ENCODE measurements around the gene NKX1-1. TPM values are rescaled to one million over a fixed set of nuclear protein-coding genes. Genes with fewer than 3 reads are reported as not detected.

NKX1-1 gene
- polyA plus RNA-seq (2013) = not detected in 2 replicates

DNA sequence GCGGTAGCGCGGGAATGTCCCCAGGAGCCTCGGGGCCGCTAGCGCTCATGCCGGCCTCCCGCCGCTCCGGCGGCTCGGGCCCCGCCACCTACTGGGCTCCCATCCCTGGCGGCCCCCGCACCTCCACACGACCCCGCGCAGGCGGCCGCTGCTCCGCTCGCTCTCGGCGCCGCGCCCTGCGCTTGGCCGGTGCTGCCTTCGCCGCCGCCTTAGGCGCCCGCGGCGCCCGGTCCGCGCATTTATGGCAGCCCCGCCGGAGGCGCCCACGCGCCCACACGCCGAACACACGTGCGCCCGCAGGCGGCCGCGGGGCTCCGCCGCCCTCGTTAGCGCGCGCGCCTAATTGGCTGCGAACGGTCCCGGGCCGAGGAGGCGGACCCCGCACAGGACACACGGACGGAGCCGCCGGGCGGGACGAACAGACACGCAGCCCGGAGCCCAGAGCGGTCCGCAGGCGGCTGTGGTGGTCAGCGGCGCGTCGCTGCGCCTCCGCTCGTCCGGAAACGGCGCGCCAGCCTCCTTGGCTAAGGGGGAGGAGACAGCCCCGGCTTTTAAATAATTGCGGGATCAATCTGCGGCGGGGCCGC lies at the start of gene NKX1-1:
Gene NKX1-1 (minus strand): TSS at position 49 of the 587 bp plus-strand sequence. CDS start 0 bp downstream, at position 49.
- no peak within 1 kb of the TSS for H3K4me3 ChIP-seq (ENCODE audit: low read depth, low read length)
- H2AK5ac ChIP-seq (ENCODE audit: low read length) = no peak within 1 kb of the TSS
- H3K27me3 ChIP-seq (ENCODE audit: insufficient read depth, low read length) = peaks cover 81% of the 10 kb centered on the region
- H3K4me2 ChIP-seq (ENCODE audit: low read length) = no peak within 1 kb of the TSS
- H4K91ac ChIP-seq (ENCODE audit: low read depth, low read length) = no peak within 1 kb of the TSS
- no peaks in the 10 kb centered on the region for H3K79me2 ChIP-seq (ENCODE audit: control insufficient read depth, insufficient read depth, low read length, poor library complexity)
- H3K9me3 ChIP-seq (ENCODE audit: insufficient read depth, low read depth, low read length) = peaks cover 38% of the 10 kb centered on the region
- no peak within 1 kb of the TSS for H3K9ac ChIP-seq (ENCODE audit: low read length)
- no peaks in the 10 kb centered on the region for H3K4me1 ChIP-seq (ENCODE audit: control insufficient read depth in 1 of 2, insufficient read depth in 2 of 2, low read length in 2 of 2)
- H3K79me1 ChIP-seq (ENCODE audit: low read length) = no peaks in the 10 kb centered on the region
- no peak within 1 kb of the TSS for H3K14ac ChIP-seq (ENCODE audit: low read length)
- H3K18ac ChIP-seq (ENCODE audit: low read length) = no peak within 1 kb of the TSS
- H3K36me3 ChIP-seq (ENCODE audit: control insufficient read depth in 1 of 2, insufficient read depth in 2 of 2, low read length in 2 of 2) = no peaks in the 10 kb centered on the region
- H2BK5ac ChIP-seq (ENCODE audit: low read depth, low read length, poor library complexity) = no peak within 1 kb of the TSS
- H4K12ac ChIP-seq (ENCODE audit: low read depth, low read length) = no peak within 1 kb of the TSS
- no peak within 1 kb of the TSS for H3K4ac ChIP-seq (ENCODE audit: low read depth, low read length)
- DNase-seq = no peak
- H3K23ac ChIP-seq (ENCODE audit: low read length) = no peak within 1 kb of the TSS
- no peak within 1 kb of the TSS for H2AFZ ChIP-seq (ENCODE audit: insufficient read depth, low read length, poor library complexity)
- no peak within 1 kb of the TSS for H4K8ac ChIP-seq (ENCODE audit: low read depth, low read length)
- H2BK12ac ChIP-seq (ENCODE audit: low read length) = no peak within 1 kb of the TSS
- no peak within 1 kb of the TSS for H3K27ac ChIP-seq (ENCODE audit: low read depth, low read length)
- no peak within 1 kb of the TSS for H2BK120ac ChIP-seq (ENCODE audit: insufficient read depth, low read length, poor library complexity)
- WGBS (ENCODE audit: extremely low coverage, insufficient coverage, insufficient read length) = no CpG with 5 or more reads among the region's 91 CpGs

DNA sequence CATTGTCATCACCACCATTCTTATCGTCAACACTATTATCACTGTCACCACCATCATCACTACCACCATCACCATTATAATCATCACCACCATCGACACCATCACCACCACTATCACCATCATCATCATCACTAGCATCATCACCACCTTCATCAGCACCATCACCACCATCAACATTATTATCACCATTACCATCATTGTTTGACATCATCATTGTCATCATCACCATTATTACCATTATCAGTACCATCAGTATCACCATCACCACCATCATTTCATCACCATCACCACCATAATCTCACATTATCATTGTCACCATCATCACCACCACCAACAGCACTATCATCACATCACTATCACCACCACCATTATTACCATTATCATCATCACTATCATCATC lies 47.5 kb upstream of the NKX1-1 start:
- Histone ChIP-seq H4K91ac (ENCODE audit: low read depth, low read length) (no peak overlapping the region), H3K4me2 (ENCODE audit: low read length) (no peak overlapping the region), H3K27me3 (ENCODE audit: insufficient read depth, low read length) (peaks cover 2% of the 10 kb centered on the region), H3K27ac (ENCODE audit: low read depth, low read length) (no peak overlapping the region), H2AFZ (ENCODE audit: insufficient read depth, low read length, poor library complexity) (no peak overlapping the region), H3K4ac (ENCODE audit: low read depth, low read length) (no peak overlapping the region), H3K79me2 (ENCODE audit: control insufficient read depth, insufficient read depth, low read length, poor library complexity) (no peaks in the 10 kb centered on the region), H2BK12ac (ENCODE audit: low read length) (no peak overlapping the region), H4K8ac (ENCODE audit: low read depth, low read length) (no peak overlapping the region), H2BK120ac (ENCODE audit: insufficient read depth, low read length, poor library complexity) (no peak overlapping the region), H3K9me3 (ENCODE audit: insufficient read depth, low read depth, low read length) (peaks cover 19% of the 10 kb centered on the region), H3K4me1 (ENCODE audit: control insufficient read depth in 1 of 2, insufficient read depth in 2 of 2, low read length in 2 of 2) (no peaks in the 10 kb centered on the region), H3K9ac (ENCODE audit: low read length) (no peak overlapping the region), H3K79me1 (ENCODE audit: low read length) (no peaks in the 10 kb centered on the region), H2BK5ac (ENCODE audit: low read depth, low read length, poor library complexity) (no peak overlapping the region), H3K36me3 (ENCODE audit: control insufficient read depth in 1 of 2, insufficient read depth in 2 of 2, low read length in 2 of 2) (no peaks in the 10 kb centered on the region), H4K12ac (ENCODE audit: low read depth, low read length) (no peak overlapping the region), H2AK5ac (ENCODE audit: low read length) (no peak overlapping the region), H3K23ac (ENCODE audit: low read length) (no peak overlapping the region), H3K4me3 (ENCODE audit: low read depth, low read length) (no peak overlapping the region), H3K14ac (ENCODE audit: low read length) (no peak overlapping the region), H3K18ac (ENCODE audit: low read length) (no peak overlapping the region)
- no CpG with 5 or more reads among the region's 2 CpGs for WGBS (ENCODE audit: extremely low coverage, insufficient coverage, insufficient read length)
- no peak for DNase-seq

DNA sequence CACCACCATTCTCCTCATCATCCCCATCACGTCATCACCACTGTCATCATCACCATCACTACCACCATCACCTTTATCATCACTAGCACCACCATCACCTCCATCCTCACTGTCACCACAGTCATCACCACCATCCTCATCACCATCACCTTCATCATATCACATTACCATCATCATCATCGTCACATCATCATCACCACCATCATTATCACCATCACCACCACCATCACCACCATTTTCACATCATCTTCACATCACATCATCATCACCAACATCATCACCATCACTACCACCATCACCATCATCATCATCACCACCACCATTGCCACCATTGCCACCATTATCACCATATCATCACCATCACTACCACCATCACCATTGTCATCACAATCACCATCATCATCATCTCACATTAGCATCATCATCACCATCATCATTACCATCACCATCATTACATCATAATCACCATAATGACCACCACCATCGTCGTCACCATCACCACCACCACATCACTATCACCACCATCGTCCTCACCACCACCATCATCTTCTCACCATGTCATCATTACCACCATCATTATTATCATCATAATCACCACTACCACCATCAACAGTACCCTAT lies 46.3 kb upstream of the NKX1-1 start:
- H3K4me3 ChIP-seq (ENCODE audit: low read depth, low read length) = no peak overlapping the region
- no peak overlapping the region for H4K8ac ChIP-seq (ENCODE audit: low read depth, low read length)
- H3K23ac ChIP-seq (ENCODE audit: low read length) = no peak overlapping the region
- no peak overlapping the region for H3K4ac ChIP-seq (ENCODE audit: low read depth, low read length)
- H3K9ac ChIP-seq (ENCODE audit: low read length) = no peak overlapping the region
- no peak overlapping the region for H4K91ac ChIP-seq (ENCODE audit: low read depth, low read length)
- no peaks in the 10 kb centered on the region for H3K4me1 ChIP-seq (ENCODE audit: control insufficient read depth in 1 of 2, insufficient read depth in 2 of 2, low read length in 2 of 2)
- no peak overlapping the region for H2BK120ac ChIP-seq (ENCODE audit: insufficient read depth, low read length, poor library complexity)
- no peak overlapping the region for H4K12ac ChIP-seq (ENCODE audit: low read depth, low read length)
- H3K4me2 ChIP-seq (ENCODE audit: low read length) = no peak overlapping the region
- no peaks in the 10 kb centered on the region for H3K79me2 ChIP-seq (ENCODE audit: control insufficient read depth, insufficient read depth, low read length, poor library complexity)
- no peak overlapping the region for H3K18ac ChIP-seq (ENCODE audit: low read length)
- H2AFZ ChIP-seq (ENCODE audit: insufficient read depth, low read length, poor library complexity) = no peak overlapping the region
- H3K9me3 ChIP-seq (ENCODE audit: insufficient read depth, low read depth, low read length) = peaks cover 21% of the 10 kb centered on the region
- no peak overlapping the region for H3K27ac ChIP-seq (ENCODE audit: low read depth, low read length)
- no peak overlapping the region for H3K14ac ChIP-seq (ENCODE audit: low read length)
- no peaks in the 10 kb centered on the region for H3K79me1 ChIP-seq (ENCODE audit: low read length)
- no peaks in the 10 kb centered on the region for H3K36me3 ChIP-seq (ENCODE audit: control insufficient read depth in 1 of 2, insufficient read depth in 2 of 2, low read length in 2 of 2)
- H3K27me3 ChIP-seq (ENCODE audit: insufficient read depth, low read length) = no peaks in the 10 kb centered on the region
- H2BK12ac ChIP-seq (ENCODE audit: low read length) = no peak overlapping the region
- WGBS (ENCODE audit: extremely low coverage, insufficient coverage, insufficient read length) = 100% methylated on average over 1 of the region's 5 CpGs
- H2AK5ac ChIP-seq (ENCODE audit: low read length) = no peak overlapping the region
- DNase-seq = no peak
- H2BK5ac ChIP-seq (ENCODE audit: low read depth, low read length, poor library complexity) = no peak overlapping the region

- H3K4me2 ChIP-seq (ENCODE audit: low read length) = no peak overlapping the region
- H3K23ac ChIP-seq (ENCODE audit: low read length) = no peak overlapping the region
- H3K79me2 ChIP-seq (ENCODE audit: control insufficient read depth, insufficient read depth, low read length, poor library complexity) = no peaks in the 10 kb centered on the region
- H2BK5ac ChIP-seq (ENCODE audit: low read depth, low read length, poor library complexity) = no peak overlapping the region
- H2AK5ac ChIP-seq (ENCODE audit: low read length) = no peak overlapping the region
- no peak for DNase-seq
- no peak overlapping the region for H4K8ac ChIP-seq (ENCODE audit: low read depth, low read length)
- H2BK12ac ChIP-seq (ENCODE audit: low read length) = no peak overlapping the region
- no peak overlapping the region for H3K4me3 ChIP-seq (ENCODE audit: low read depth, low read length)
- no peak overlapping the region for H2AFZ ChIP-seq (ENCODE audit: insufficient read depth, low read length, poor library complexity)
- no peak overlapping the region for H3K4ac ChIP-seq (ENCODE audit: low read depth, low read length)
- no CpG with 5 or more reads among the region's 3 CpGs for WGBS (ENCODE audit: extremely low coverage, insufficient coverage, insufficient read length)
- no peak overlapping the region for H4K91ac ChIP-seq (ENCODE audit: low read depth, low read length)
- no peak overlapping the region for H4K12ac ChIP-seq (ENCODE audit: low read depth, low read length)
- H3K9ac ChIP-seq (ENCODE audit: low read length) = no peak overlapping the region
- no peak overlapping the region for H3K27ac ChIP-seq (ENCODE audit: low read depth, low read length)
- no peak overlapping the region for H3K14ac ChIP-seq (ENCODE audit: low read length)
- H3K27me3 ChIP-seq (ENCODE audit: insufficient read depth, low read length) = no peaks in the 10 kb centered on the region
- H3K9me3 ChIP-seq (ENCODE audit: insufficient read depth, low read depth, low read length) = peaks cover 21% of the 10 kb centered on the region
- no peaks in the 10 kb centered on the region for H3K79me1 ChIP-seq (ENCODE audit: low read length)
- no peaks in the 10 kb centered on the region for H3K4me1 ChIP-seq (ENCODE audit: control insufficient read depth in 1 of 2, insufficient read depth in 2 of 2, low read length in 2 of 2)
- H3K36me3 ChIP-seq (ENCODE audit: control insufficient read depth in 1 of 2, insufficient read depth in 2 of 2, low read length in 2 of 2) = no peaks in the 10 kb centered on the region
- H3K18ac ChIP-seq (ENCODE audit: low read length) = no peak overlapping the region
- no peak overlapping the region for H2BK120ac ChIP-seq (ENCODE audit: insufficient read depth, low read length, poor library complexity)
Observed at GRCh38 chr4:1451752-1452122, 45.5 kb upstream of the NKX1-1 start.

Measured in trophoblast cell (in vitro differentiated cells and primary cell).